Endothelial cell (in vitro differentiated cells): Measurements from ENCODE around the gene LSAMP. TPM values are rescaled to one million over a fixed set of nuclear protein-coding genes. Genes with fewer than 3 reads are reported as not detected.
A peak's percentile ranks its signal among the peaks of the same experiment; 100 is the strongest.

ENCODE experiments used
- DNase-seq: peaks from one replicate; pipeline ENCODE4 v3.0.0; 2021; ENCODE audit warnings: low spot score
- H3K27ac Mint-ChIP-seq: one replicate; pipeline ENCODE4 v1.8.0; 2021; ENCODE audit warnings: mixed read lengths, inconsistent platforms; ENCODE audit not compliant: unreplicated experiment
- H3K27me3 Mint-ChIP-seq: one replicate; pipeline ENCODE4 v1.8.0; 2021; ENCODE audit warnings: mild to moderate bottlenecking, moderate library complexity, mixed read lengths, inconsistent platforms; ENCODE audit not compliant: unreplicated experiment
- H3K36me3 Mint-ChIP-seq: one replicate; pipeline ENCODE4 v1.8.0; 2021; ENCODE audit warnings: mild to moderate bottlenecking, low read depth, mixed read lengths, inconsistent platforms; ENCODE audit not compliant: unreplicated experiment
- H3K4me1 Mint-ChIP-seq: one replicate; pipeline ENCODE4 v1.8.0; 2021; ENCODE audit warnings: mild to moderate bottlenecking, mixed read lengths, inconsistent platforms; ENCODE audit not compliant: unreplicated experiment
- H3K4me3 Mint-ChIP-seq: one replicate; pipeline ENCODE4 v1.8.0; 2021; ENCODE audit warnings: mild to moderate bottlenecking, mixed read lengths, inconsistent platforms; ENCODE audit not compliant: unreplicated experiment
- H3K9me3 Mint-ChIP-seq: one replicate; pipeline ENCODE4 v1.8.0; 2021; ENCODE audit warnings: mixed read lengths, inconsistent platforms; ENCODE audit not compliant: unreplicated experiment
- CTCF ChIP-seq: fragments of 200-600 bp; sonication (generic); IDR thresholded peaks from one replicate; pipeline ENCODE4 v1.5.0; 2021; ENCODE audit warnings: antibody characterized with exemption; ENCODE audit not compliant: unreplicated experiment
- total RNA-seq: library from RNA; stranded (reverse); fragmentation: NEBNext Ultra II Directional; extraction: Animal tissue kit (Norgen Biotek cat#: 25700); gene quantifications from one replicate; pipeline ENCODE4 v1.2.1, GENCODE V29; 2021; ENCODE audit not compliant: unreplicated experiment

The LSAMP gene
- total RNA-seq, 1 donor from 2014 or later: 6.1 TPM

- no peak for TF ChIP-seq CTCF
- Mint-ChIP-seq H3K4me3 (no peak overlapping the region), H3K9me3 (no peaks in the 10 kb centered on the region), H3K4me1 (no peaks in the 10 kb centered on the region), H3K36me3 (no peaks in the 10 kb centered on the region), H3K27ac (no peak overlapping the region), H3K27me3 (no peaks in the 10 kb centered on the region)
- DNase-seq: no peak
Measured at GRCh38 chr3:115890579-115890978, 554.7 kb downstream of the LSAMP start.

GRCh38 chr3:115885621-115886020, 559.7 kb downstream of the LSAMP start:
- Mint-ChIP-seq H3K27me3 (no peaks in the 10 kb centered on the region), H3K9me3 (no peaks in the 10 kb centered on the region)

GRCh38 chr3:115877615-115877899, 567.7 kb downstream of the LSAMP start:
- TF ChIP-seq CTCF: no peak
- H3K4me3 Mint-ChIP-seq: no peak overlapping the region
- H3K4me1 Mint-ChIP-seq: peaks cover 21% of the 10 kb centered on the region
- no peaks in the 10 kb centered on the region for H3K9me3 Mint-ChIP-seq
- H3K36me3 Mint-ChIP-seq: no peaks in the 10 kb centered on the region
- DNase-seq: no peak
- no peaks in the 10 kb centered on the region for H3K27me3 Mint-ChIP-seq
- no peak overlapping the region for H3K27ac Mint-ChIP-seq

More at GRCh38 chr3:115885621-115886020, 559.7 kb downstream of the LSAMP start:
- Mint-ChIP-seq H3K4me1 (no peaks in the 10 kb centered on the region), H3K27ac (no peak overlapping the region), H3K36me3 (no peaks in the 10 kb centered on the region), H3K4me3 (no peak overlapping the region)
- peak; percentile 23 for DNase-seq
- TF ChIP-seq CTCF: no peak

GRCh38 chr3:115876876-115877614, 568.2 kb downstream of the LSAMP start:
- no peaks in the 10 kb centered on the region for H3K36me3 Mint-ChIP-seq
- H3K4me3 Mint-ChIP-seq: no peak overlapping the region
- no peak for TF ChIP-seq CTCF
- peaks cover 21% of the 10 kb centered on the region for H3K4me1 Mint-ChIP-seq
- no peaks in the 10 kb centered on the region for H3K27me3 Mint-ChIP-seq
- no peak overlapping the region for H3K27ac Mint-ChIP-seq
- DNase-seq: no peak
- H3K9me3 Mint-ChIP-seq: no peaks in the 10 kb centered on the region

- peaks cover 21% of the 10 kb centered on the region for H3K4me1 Mint-ChIP-seq
- DNase-seq: no peak
- H3K4me3 Mint-ChIP-seq: no peak overlapping the region
- no peak for TF ChIP-seq CTCF
- no peaks in the 10 kb centered on the region for H3K27me3 Mint-ChIP-seq
- H3K27ac Mint-ChIP-seq: no peak overlapping the region
- no peaks in the 10 kb centered on the region for H3K9me3 Mint-ChIP-seq
- no peaks in the 10 kb centered on the region for H3K36me3 Mint-ChIP-seq
Measured at GRCh38 chr3:115875460-115875859, 569.8 kb downstream of the LSAMP start.
